Measurements from ENCODE around the gene MCM3. TPM values are rescaled to one million over a fixed set of nuclear protein-coding genes. Genes with fewer than 3 reads are reported as not detected.

The MCM3 gene
- total RNA-seq, 1 experiment from 2014 or later, result 191 TPM

DNA sequence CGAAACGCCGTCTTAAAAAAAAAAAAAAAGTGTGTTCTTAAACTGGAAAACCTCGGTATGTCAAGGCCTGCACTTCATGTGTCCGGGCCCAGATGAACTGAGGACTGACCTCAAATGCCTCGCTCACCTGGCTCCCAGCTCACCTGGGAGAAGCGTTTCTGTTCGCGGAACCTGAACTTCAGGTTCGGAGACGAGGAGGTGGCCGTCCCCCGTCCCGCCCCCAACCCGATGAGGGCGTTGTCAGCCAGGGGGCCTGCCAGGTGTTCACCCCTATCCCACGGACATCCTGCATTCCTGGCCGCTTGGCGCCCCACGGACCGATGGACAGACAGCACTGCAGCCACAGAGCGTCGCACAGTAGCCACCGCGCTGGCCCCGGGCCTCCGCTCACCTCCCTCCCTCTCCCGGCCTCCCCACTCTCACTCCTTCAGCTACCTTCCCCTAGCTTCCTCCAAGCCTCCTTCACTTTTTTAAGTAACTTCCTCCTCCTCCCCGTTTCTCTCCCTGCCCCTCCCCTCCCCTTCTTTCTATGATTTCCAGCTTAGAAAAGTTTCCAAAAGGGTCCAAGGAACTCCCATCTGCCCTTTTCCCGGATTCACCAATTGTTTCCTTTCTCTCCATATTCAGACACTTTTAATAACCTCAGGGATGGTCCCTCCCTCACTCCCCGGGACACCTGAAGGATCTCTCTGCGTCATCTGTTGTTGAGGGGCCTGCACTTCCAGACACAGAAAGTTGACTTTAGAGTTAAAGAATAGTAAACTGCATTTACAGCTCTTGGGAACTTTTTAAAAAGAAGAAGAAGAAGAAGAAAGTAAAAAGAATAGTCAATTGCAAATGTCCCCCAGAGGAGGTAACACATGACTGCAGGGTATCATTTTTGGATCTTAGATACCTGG lies 22.7 kb upstream of the MCM3 start (continued):
- TF ChIP-seq, protein P1, sequence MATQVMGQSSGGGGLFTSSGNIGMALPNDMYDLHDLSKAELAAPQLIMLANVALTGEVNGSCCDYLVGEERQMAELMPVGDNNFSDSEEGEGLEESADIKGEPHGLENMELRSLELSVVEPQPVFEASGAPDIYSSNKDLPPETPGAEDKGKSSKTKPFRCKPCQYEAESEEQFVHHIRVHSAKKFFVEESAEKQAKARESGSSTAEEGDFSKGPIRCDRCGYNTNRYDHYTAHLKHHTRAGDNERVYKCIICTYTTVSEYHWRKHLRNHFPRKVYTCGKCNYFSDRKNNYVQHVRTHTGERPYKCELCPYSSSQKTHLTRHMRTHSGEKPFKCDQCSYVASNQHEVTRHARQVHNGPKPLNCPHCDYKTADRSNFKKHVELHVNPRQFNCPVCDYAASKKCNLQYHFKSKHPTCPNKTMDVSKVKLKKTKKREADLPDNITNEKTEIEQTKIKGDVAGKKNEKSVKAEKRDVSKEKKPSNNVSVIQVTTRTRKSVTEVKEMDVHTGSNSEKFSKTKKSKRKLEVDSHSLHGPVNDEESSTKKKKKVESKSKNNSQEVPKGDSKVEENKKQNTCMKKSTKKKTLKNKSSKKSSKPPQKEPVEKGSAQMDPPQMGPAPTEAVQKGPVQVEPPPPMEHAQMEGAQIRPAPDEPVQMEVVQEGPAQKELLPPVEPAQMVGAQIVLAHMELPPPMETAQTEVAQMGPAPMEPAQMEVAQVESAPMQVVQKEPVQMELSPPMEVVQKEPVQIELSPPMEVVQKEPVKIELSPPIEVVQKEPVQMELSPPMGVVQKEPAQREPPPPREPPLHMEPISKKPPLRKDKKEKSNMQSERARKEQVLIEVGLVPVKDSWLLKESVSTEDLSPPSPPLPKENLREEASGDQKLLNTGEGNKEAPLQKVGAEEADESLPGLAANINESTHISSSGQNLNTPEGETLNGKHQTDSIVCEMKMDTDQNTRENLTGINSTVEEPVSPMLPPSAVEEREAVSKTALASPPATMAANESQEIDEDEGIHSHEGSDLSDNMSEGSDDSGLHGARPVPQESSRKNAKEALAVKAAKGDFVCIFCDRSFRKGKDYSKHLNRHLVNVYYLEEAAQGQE (IDR thresholded peaks at IDR 0.05; ENCODE audit: low read depth), result no peak
- TF ChIP-seq ZNF274 (IDR thresholded peaks at IDR 0.05; ENCODE audit: low read depth, low read length), result no peak
- no peak for TF ChIP-seq FOSL1 (IDR thresholded peaks at IDR 0.05; ENCODE audit: low read depth)
- TF ChIP-seq SP1 (IDR thresholded peaks at IDR 0.05; ENCODE audit: low read depth), result no peak
- TF ChIP-seq POLR2A (IDR thresholded peaks at IDR 0.05; ENCODE audit: borderline replicate concordance, extremely low read depth, insufficient read depth, insufficient read length), result no peak
- no peak for TF ChIP-seq CEBPB (IDR thresholded peaks at IDR 0.05; ENCODE audit: low read depth)
- TF ChIP-seq SIN3A (IDR thresholded peaks at IDR 0.05; ENCODE audit: low read depth), result no peak
- TF ChIP-seq ELF1 (IDR thresholded peaks at IDR 0.05; ENCODE audit: borderline replicate concordance, low read depth), result no peak
- TF ChIP-seq YY1 (IDR thresholded peaks at IDR 0.05; ENCODE audit: extremely low read depth, insufficient replicate concordance, low read depth, low read length), result no peak
- TF ChIP-seq, protein P2, sequence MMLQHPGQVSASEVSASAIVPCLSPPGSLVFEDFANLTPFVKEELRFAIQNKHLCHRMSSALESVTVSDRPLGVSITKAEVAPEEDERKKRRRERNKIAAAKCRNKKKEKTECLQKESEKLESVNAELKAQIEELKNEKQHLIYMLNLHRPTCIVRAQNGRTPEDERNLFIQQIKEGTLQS (IDR thresholded peaks at IDR 0.05), result no peak
